ENCODE results near the gene EPS8.
"Not testable (repeated sequence)": the region's sequence is repeated elsewhere in the genome, so short reads cannot be mapped to it uniquely, and the experiment has no call there.

The EPS8 gene

DNA sequence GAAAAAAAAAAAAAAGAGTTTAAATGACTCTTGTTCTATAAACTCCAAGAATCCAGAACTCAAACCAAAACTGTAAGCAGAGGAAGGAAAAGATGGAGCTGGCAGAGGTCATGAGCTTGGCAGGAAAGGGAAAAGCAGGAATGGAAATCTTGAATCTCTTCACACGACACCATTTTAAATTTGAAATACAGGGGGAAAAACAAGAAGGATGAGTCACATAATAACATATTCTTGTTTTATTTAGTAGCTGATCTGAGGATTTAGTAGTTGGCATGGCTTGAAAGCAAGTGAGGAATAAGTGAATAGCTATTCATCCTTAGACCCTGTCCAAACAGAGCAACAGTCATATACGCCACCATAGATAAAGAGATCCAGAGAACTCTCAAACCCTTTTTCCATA lies 35.0 kb downstream of the EPS8 start:
- FAIRE-seq = no peak

DNA sequence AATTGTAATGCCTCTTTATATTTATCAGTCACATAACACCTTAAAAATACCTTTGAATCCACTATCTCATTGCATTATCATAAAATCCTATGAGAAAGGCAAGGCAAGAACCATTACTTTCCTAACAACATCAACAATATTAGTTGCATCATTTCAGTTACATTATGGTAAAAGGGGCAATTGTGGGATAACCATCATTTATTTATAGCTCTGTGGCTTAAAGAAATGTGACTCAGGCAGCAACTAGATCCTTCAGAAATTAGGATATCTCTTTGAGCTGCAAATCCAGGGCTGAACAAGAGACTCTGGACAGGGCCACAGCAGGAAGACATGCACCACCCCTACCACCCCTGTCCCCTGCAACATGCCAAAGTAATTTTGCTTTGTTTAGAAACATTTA lies 36.4 kb downstream of the EPS8 start:
- FAIRE-seq = no peak

DNA sequence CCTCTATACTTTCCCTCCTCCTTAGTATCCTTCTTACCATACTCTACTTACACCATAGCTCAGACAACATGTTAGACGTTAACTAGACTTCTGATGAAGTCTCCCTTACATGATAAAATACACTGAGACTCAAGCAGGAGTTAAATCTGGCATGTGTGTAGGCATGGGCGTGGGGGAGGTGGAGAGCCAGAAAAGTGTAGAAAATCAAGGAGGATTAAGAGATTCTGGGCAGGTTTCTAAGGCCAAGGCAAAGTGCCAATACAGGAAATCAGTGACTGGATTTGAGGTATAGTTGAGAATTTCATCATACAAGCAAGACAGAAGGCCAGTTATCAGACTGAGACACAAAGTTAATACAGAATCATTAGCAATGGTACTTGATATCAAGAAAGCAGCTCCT lies 37.4 kb downstream of the EPS8 start:
- no peak for FAIRE-seq

DNA sequence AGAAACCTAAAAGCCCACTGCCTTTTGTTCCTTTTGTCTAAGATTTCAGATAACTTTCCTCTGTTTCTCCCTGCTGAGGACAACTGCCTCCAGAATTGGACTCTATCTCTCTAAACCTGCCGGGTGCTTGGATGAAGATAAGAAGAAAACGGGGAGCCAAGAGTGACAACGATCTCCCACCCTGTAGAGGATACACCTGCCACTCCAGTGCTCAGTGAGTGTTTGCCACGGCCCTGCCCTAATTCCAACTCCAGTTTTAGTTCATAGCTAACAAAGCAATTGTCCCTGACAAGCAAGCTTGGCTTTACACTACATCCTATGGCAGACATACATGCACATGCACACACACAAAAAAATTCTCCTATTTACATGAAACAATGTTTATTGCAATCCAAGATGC lies 39.3 kb downstream of the EPS8 start:
- no peak for FAIRE-seq

DNA sequence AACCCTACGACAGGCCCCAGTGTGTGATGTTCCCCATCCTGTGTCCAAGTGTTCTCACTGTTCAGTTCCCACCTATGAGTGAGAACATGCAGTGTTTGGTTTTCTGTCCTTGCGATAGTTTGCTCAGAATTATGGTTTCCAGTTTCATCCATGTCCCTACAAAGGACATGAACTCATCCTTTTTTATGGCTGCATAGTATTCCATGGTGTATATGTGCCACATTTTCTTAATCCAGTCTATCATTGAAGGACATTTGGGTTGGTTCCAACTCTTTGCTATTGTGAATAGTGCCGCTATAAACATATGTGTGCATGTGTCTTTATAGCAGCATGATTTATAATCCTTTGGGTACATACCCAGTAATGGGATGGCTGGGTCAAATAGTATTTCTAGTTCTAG lies 47.3 kb downstream of the EPS8 start:
- FAIRE-seq = not testable (repeated sequence)

DNA sequence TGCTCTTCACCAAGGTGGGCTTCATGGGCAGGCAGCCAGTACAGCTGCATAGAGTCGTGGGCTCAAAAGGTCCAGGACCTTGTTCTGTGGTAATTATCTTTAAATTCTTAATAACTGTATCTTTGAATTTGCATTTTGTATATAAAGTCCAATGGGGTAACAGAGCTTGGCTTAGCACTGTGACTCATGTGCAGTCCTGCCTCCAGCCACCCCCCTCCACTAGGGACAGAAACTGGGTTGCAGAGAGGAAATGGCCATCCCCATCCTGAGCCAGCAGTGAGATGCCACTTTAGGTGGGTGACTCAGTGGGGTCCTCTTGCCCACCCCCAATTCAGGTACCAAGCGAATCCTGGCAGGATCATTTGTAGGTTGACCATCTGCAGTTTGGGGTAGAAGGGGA lies 48.1 kb downstream of the EPS8 start:
- FAIRE-seq = no peak

DNA sequence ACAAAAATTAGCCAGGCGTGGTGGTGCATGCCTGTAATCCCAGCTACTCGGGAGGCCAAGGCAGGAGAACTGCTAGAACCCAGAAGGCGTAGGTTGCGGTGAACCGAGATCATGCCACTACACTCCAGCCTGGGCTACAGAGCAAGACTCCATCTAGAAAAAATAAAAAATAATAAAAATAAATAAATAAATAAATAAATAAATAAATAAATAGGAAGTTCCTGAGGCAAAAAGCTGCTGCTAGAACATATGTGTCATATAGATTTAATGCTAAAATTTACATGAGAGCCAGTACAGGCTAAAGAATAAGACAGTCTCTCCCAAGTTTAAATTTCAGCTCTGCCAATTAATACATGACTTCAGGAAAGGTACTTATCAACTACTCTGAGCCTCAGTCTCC lies 48.8 kb downstream of the EPS8 start:
- not testable (repeated sequence) for FAIRE-seq

DNA sequence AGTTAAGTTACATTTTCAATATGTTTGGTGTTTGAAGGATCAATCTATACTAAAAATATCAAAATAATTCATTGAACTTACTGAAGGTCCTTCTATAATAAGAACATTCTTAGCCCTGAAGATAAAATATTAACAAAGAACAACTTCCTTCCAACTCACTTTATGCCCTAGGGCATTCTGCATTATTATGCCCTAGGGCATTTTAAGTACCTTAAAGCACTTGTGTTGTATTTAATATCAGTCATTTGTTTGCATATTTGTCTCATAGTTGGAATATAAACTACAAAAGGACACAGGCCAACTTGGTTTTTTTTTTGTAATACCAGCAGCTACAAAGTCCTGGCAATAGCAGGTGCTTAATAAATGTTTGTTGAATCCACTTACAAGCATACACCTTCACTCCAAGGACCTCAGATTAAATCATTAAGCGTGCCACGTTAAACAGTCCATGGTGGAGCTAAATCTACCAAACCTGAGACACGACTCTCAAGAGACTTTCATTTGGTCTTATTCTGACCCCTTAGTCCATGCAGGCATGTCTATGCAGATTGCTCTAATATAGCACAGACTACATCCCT lies 50.7 kb downstream of the EPS8 start:
- no peak for FAIRE-seq

DNA sequence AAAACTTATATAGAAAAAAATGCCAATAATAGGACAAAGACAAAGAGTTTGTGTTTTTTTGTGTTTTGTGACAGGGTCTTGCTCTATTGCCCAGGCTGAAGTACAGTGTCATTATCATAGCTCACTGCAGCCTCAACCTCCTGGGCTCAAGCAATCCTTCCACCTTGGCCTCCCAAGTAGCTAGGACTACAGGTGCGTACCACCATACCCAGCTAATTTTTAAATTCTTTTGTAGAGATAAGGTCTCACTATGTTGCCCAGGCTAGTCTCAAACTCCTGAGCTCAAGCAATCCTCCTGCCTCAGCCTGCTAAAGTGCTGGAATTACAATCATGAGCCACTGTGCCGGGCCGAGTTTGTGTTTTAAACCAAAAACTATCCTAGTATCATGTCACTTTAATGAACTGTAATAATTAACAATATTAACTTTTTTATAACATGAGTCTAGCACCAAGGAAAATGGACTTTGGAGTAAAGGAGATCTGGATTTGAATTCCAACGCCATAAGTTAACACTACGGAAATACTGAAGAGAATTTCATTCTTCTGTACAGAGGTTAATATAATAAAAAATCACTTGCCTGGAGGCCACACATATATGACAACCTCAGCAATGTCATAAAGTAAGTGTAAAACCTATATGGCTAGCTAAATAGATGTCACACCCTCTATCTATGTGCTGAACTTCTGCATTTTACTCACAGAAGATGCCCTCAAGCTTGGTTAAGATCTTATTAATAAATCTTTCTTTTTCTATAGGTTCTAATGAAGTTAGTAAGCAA lies 53.2 kb downstream of the EPS8 start:
- no peak for FAIRE-seq

DNA sequence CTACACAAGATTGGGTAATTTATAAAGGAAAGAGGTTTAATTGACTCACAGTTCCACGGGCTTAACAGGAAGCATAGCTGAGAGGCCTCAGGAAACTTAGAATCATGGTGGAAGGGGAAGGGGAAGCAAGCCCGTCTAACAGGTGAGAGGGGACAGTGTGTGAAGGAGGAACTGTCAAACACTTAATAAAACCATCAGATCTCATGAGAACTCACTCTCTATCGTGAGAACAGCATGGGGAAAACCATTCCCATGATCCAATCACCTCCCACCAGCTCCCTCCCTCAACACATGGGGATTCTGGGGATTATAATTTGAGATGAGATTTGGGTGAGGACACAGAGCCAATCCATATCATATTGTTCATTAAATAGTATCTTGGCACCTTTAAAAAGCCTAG lies 56.1 kb downstream of the EPS8 start:
- FAIRE-seq = no peak

DNA sequence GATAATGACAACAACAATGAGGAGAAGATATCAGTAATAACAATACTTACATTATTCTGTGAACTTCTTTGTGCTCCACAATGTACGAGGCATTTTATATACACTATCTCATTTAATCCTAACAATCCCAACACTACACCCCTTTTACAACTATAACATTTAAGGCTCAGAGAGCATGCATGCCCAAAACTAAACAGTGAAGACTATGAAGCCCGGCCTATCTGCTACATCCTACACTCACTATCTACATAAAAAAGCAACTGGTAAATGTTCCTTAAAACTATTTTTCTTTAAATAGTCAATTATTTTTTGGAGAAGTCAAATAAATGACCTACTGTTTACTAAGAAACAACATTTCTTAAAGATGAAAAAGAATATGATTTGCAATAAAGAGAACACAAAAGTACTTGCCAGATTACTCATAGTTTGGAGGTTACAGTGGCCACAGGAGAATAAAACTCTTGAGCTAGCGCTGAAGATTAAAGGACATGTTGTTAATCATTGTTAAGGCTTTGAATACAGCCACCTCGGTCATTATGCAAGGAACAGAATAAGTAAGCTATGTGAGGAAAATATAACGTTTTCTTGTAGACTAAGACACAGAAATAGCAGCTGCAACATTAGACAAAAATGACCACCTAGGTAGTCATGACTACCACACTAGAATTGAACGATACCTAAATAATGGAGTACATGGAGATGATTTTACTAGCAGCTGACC lies 56.7 kb downstream of the EPS8 start:
- peak; percentile 95 for FAIRE-seq

DNA sequence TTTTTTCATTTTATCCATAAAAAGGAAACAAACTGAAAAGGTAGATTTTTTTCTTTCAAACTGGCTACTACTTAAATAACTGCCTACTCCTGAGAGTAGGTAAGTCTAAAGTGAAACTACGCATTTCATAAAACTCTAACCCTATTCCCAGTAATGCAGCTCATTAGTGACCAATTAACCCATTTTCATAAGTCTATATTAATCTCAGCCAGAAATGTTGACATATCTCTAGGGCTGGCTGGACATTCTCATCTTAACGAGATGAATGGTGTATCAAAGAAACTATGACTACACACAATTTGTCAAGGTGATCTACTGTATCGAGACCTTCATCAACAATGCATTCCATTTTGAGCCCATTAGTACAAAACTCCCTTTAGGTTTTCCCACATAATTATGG lies 57.2 kb downstream of the EPS8 start:
- no peak for FAIRE-seq

DNA sequence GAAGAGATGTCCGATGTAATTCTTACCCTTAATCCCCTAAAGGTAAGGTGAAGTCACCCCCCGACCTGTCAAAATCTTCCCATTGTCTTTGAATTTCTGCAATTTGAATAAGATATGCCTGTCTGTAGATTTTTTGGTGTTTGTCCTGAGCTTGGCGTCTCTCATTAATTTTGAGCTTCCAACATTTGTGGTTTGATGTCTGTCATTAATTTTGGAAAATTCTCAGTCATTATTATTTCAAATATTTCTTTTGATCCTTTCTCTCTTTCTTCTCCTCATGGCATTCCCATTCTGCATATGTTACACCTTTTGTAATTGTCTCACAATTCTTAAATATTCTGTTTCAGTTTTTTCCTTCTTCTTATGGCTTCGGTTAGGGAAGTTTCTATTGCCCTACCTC lies 60.1 kb downstream of the EPS8 start:
- FAIRE-seq = no peak

DNA sequence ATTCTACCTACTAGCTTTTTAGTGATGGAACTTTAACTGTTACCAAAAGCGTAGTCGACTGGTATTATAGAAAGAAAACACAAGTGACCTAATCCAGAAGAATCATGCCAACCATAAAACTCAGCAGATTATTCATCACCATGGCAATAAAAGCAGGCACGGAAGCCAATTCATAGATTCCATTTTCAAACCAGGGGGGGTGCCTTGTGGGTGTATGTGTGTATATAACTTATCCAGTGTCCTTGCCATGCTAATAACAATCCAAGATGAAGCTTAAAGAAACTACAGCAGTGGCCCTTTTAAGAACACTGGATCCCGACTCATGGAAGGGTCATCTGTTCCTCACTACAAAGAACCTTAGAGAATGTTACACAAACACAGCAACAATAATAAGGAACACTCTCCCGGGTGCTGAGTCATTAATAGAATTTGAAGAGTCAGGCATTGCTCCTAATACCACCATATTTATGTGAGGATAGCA lies 61.0 kb downstream of the EPS8 start:
- peak; percentile 60 for FAIRE-seq

DNA sequence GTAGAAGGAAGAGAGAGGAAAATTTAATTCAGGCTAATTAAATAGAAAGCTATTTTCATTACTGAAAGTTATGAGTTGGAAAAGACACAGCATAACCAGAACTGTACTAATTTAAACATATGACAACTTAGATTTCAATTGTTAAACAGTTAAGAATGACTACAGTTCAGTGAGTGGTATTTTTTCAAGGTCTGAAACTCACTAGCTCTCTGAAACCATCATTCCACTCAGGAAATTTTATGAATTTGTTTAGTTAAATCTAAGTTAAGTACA lies 62.4 kb downstream of the EPS8 start:
- FAIRE-seq = no peak

DNA sequence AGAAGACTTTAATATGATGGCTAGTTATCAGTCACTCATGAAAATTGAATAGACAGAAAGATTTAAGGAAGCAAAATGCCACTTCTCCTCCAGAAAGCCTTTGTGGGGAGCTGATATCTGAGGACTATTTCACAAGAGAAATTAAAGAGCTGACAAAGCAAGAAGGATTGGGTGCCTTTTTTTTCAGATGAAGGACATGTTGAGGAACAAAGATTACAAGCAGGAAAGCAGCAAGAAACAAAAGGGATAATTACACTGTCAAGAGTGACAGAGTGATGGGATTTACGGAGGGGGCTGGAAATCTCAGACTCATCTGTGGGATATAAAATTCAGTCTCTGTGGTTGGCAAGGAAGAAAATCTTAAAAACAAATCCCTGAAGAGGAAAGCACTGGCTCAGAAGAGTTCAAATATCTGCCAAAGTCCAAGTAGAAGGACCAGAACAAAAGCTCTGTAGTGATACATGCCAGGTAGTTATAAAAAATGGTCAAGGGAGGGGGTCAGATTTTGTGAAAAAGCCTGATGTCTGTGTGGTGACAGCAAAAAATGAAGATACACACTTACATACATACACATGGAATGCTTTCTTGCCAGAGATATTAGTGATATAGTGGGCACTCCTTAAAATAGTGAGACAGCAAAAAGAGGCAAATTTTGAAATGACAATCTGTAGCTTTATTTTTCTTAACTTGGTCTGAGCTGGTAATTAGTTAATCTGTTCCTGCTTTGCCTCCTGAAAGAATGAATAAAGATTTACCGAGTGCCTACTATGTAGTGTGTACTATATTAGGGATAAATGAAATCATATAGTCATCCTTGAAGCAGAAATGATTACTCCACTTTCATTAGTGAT lies 62.9 kb downstream of the EPS8 start:
- FAIRE-seq = no peak

DNA sequence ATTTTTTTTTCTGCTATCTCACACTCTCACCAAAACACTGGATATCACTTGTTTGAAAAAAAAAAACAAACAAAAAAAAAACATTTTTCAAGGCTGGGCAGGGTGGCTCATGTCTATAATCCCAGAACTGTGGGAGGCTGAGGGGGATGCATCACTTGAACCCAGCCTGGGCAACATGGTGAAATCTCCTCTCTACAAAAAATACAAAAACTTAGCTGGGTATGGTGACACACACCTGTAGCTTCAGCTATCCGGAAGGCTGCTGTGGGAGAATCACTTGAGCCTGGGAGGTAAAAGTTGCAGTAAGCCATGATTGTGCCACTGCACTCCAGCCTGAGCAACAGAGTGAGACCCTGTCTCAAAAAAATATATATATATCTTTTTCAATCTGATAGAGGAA lies 66.2 kb downstream of the EPS8 start:
- FAIRE-seq = no peak

DNA sequence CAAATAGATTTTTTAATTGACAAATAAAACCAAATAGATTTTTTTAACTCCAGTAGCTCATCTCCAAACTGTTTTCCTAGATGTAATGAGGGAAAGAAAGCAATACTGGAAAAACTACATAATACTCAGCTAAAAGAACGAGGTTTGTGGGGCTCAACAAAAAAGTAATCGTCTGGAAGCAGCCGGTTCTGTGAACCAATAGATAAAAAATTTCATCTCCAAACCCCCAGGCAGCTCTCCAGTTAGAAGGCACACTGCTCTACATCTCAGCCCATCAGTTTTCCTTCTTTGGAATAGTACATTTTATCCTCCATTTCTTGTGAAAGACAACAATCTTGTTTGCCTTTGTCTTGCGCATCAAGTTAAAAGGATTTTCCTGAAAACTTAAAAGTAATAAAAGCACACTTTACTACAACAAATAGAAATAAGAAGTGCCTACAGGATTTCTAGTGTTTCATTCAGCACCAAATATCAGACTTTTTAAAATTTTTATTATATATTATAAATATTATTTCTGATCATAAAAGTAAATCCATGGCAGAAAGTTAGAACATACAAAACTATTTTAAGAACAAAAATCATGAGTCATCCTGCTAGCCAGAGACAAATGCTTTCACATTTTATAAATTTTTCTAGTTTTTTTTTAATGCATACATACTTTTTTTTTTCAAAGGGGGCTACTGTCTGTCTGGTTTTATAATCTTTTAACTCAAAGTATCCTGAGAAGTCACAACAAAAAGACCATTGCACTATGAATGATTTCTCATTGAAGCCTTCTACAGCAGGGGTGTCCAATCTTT lies 67.7 kb downstream of the EPS8 start:
- FAIRE-seq = peak; percentile 37

DNA sequence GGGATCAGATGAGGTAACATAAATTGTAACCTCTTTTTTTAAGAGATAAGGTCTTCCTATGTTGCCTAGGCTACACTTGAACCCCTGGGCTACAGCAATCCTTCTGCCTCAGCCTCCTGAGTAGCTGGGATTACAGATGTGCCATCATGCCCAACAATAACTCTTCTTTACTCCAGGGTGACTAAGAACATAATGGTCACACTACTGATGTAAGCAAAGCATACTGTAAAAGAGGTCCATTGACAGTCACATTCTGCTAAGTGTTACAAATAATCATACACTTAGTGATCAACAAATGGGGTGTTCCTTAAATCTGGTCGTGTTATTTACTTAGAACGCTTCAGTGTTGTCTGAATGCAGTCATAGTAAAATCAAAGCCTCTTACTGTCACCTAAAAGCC lies 68.9 kb downstream of the EPS8 start:
- FAIRE-seq = no peak

DNA sequence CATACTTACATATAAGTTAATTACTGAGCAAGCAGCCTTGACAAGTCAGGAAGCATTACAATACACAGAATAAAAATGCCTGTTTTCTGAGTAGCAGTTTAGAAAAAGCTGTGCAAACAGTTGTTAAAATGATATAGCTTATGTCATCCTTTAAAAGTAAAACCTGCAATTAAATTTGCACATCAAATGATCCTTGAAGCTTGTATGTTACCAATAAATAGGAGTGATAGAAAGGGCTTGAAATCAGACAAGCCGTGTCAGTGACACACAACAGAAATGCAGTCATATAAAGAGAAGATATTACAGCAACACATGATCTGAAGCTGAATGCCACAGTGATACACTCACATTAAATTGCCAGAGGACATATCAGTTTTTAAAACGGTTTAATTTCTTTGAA lies 70.0 kb downstream of the EPS8 start:
- FAIRE-seq = no peak

DNA sequence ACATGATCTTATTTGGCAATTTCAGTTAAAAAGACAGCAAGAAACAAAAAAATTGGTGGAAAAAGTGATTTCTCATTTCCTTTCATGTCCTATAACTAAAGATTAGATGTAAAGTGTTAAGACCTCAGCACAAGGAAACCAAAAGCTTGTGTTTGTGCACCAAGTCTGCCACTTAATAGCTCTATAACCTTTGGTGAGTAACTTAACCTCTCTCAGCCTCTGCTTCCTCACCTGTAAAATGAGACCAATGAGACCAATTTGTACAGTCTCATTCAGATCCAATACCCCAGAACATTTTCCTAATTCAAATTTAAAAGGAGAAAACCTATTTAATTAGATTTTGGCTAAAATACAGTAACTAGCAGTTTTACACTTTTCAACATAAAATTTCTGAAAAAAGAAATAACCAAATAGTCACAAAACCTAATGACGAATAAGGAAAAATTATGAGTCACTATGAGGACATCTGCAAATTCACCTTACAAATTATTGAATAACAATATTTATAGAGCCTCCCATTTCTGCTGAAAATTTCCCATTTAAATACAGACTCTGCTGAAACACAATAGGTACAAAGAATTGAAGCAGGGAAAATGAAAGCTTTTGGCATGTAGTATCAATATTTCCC lies 71.1 kb downstream of the EPS8 start:
- FAIRE-seq = no peak

DNA sequence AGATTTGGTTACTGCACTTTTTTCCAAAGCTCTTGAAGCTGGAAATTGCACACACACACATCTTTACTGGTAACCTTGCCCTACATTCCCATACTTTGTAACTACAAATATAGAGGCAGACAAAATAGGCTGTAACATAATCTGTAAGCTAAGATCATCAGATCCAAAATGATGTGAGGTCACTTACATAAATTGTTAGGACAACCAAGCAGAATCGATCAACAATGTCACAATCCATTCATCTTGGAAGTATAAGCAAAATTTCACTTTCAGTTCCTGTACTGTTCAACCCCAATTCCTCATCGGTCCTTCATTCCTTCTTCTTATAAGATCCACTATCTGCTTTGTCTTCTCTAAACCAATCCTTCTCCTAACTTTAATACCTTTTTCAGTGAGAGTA lies 72.6 kb downstream of the EPS8 start:
- no peak for FAIRE-seq
